Measurements from ENCODE around the gene SPTBN1.

- TF ChIP-seq, protein P1, sequence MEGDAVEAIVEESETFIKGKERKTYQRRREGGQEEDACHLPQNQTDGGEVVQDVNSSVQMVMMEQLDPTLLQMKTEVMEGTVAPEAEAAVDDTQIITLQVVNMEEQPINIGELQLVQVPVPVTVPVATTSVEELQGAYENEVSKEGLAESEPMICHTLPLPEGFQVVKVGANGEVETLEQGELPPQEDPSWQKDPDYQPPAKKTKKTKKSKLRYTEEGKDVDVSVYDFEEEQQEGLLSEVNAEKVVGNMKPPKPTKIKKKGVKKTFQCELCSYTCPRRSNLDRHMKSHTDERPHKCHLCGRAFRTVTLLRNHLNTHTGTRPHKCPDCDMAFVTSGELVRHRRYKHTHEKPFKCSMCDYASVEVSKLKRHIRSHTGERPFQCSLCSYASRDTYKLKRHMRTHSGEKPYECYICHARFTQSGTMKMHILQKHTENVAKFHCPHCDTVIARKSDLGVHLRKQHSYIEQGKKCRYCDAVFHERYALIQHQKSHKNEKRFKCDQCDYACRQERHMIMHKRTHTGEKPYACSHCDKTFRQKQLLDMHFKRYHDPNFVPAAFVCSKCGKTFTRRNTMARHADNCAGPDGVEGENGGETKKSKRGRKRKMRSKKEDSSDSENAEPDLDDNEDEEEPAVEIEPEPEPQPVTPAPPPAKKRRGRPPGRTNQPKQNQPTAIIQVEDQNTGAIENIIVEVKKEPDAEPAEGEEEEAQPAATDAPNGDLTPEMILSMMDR (conservative IDR thresholded peaks at IDR 0.05) = no peak
- no peak for TF ChIP-seq ZFX (IDR thresholded peaks at IDR 0.05)
Measured at GRCh38 chr2:54577035-54577434, 120.9 kb downstream of the SPTBN1 start.

Measured in C4-2B (cell line).